HG03135 (cell line): ENCODE measurements around the gene C15orf61.

Experiments used
- ATAC-seq: cut with Tn5 transposase; IDR thresholded peaks from one replicate; pipeline ENCODE4 v1.9.1; 2021; ENCODE audit warnings: mild to moderate bottlenecking, moderate library complexity; ENCODE audit not compliant: unreplicated experiment

The C15orf61 gene

DNA sequence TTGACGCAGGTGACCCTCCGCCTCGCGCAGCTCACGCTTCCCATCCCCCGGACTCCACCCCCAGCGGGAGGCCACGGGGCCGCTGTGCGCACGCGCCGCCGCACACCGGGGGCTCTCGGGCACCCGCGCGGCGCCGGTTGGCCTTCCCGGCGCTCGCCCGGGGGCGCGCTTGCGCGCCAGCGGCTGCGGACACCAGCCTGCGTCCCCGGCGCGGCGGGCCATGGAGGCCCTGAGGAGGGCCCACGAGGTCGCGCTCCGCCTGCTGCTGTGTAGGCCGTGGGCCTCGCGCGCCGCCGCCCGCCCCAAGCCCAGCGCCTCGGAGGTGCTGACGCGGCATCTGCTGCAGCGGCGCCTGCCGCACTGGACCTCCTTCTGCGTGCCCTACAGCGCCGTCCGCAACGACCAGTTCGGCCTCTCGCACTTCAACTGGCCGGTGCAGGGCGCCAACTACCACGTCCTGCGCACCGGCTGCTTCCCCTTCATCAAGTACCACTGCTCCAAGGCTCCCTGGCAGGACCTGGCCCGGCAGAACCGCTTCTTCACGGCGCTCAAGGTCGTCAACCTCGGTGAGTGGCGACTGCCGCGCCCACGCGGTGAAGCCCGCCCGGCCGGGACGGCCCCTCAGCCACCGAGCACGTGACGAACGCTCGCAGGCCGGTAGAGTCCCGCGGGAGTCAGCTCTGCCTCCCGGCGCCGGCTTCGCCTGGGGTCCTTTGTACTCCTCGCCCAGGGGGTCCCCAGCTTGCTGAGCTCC is at the start of gene C15orf61:
Gene C15orf61, plus strand, starts transcription at position 103 of the 754 bp plus-strand sequence. Its CDS starts 118 bp downstream, at position 221.
- ATAC-seq: peak; percentile 74

DNA sequence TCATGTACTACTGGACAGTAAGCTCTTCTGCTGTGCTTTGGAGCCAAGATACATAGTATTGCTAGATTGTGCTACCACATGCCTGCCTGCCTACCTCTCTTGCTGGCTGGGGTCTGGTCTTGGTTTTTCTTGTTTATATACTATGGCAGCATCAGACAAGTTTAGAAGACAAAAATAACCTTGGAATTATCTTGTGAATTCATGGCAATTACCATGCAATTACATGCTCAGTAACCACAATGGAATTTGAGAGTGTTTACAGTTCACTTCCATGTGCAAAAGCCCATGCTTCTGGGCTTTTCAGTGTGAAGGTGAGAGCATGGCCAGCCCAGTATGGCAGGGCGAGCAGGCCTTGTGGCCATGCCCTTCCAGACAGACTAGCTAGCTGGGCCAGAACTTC is 48.0 kb upstream of the C15orf61 start:
- no peak for ATAC-seq

DNA sequence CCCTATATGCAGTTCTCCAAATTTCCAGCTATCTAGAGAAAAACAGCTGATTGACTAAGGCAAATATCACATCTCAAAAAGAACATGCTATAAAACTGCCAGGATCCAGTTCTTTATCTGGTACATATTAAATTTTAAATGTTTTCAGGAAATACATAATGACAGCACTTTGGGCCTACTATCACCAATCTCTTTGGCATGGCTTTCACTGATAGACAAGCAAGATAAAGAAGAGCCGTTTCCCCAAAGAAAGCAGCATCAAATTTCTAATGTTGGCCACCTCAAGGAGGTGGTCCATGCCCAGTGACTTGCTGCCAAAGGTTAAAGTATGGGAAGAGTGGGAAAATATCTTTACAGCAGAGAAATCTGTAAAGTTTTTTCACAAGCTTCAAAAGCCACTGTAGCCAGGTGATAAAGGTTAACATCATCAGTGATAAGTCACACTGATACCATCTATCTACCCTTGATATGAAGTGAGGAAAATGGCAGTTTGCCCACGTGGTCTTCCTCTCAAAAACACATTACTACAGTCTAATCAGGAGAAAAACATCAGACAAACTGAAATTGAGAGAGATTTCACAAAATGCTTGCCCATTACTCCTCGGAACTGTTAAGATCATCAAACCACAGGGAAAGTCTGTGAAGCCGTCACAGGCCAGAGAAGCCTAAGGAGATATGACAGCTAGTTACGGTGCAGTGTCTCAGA is 46.4 kb upstream of the C15orf61 start:
- no peak for ATAC-seq

DNA sequence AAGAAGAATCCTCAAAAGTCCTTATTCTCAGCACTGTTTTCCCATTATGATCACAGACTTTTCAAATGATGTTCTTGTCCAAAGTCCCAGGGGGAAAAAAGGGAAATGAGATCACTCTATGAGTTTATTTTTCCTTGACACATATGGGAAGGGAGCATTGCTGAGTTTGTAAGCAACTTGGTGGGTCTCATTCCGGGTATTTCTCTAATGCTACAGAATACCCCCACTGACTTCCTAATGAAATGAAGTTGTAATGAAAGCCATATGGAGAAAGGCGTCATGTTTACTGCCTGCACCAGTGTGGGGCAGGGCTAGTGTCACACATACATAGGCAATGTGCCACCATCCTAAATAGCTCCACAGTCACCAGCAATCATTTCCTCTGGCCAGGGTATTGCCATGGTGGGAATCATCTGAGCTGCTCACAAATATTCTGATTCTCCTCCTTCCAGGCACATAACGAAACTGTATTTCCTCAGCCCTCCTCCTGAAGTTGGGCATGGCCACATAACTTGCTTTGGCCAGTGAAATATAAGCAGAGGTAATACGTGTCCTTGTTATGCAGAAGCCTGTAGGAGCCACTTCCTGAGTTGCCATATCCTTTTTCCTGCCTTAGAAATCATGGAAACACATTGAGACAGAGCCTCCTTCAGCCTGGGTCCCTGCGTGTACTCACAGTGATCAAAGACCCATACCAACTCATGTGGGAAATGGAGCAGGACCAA is 41.0 kb upstream of the C15orf61 start:
- no peak for ATAC-seq

DNA sequence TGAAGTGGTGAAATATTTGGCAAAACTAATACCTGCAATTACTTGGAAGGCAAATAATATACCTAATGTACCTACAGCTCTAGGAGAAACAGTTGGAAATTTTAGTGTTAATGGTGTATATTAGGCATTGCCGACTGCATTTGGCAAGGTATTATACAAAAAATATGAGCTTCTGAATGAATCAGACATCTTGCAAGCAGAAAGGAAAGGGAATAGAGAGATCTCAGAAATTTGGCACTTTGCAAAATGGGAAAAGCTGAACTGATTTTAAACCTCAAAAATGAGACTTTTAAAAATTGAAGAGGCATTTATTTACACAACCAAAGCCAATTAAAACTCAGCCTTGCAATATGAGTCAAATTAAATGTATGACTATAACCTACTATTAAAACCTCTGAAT is 40.2 kb upstream of the C15orf61 start:
- no peak for ATAC-seq

DNA sequence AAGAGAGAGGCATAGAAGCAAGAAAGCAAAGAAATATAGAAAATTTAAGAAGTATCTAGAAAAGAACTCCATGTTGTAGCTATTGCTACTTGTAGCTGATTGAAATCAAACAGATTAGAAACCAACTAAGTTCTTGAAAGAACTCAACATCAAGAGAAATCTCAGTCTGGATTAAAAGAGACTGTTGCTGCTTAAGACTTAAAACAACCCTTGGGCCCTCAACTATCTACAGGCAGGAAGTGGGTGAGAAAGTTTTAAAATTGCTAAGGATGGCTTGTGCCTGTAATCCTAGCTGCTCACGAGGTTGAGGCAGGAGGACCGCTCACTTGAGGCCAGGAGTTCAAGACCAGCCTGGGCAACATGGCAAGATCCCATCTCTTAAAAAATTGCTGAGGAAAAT is 39.3 kb upstream of the C15orf61 start:
- no peak for ATAC-seq

DNA sequence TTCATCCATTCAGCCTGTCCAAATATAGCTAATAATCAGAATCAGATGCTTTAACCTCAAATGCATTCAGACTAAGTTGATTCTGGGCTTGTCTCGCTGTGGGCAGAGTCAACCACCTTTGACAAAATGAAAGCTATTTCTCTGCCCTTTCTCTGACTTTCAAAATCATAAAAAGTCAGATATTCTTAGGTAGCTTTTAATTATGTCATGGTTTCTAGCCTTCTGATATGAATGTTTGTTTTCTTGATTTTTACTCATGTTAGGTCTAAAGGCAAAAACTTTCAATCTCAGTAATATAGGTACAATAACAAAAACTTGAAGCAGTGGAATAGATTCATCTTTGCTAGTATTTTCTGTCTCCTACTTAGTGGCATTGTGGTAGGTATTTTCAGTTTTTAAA is 25.3 kb upstream of the C15orf61 start:
- no peak for ATAC-seq

DNA sequence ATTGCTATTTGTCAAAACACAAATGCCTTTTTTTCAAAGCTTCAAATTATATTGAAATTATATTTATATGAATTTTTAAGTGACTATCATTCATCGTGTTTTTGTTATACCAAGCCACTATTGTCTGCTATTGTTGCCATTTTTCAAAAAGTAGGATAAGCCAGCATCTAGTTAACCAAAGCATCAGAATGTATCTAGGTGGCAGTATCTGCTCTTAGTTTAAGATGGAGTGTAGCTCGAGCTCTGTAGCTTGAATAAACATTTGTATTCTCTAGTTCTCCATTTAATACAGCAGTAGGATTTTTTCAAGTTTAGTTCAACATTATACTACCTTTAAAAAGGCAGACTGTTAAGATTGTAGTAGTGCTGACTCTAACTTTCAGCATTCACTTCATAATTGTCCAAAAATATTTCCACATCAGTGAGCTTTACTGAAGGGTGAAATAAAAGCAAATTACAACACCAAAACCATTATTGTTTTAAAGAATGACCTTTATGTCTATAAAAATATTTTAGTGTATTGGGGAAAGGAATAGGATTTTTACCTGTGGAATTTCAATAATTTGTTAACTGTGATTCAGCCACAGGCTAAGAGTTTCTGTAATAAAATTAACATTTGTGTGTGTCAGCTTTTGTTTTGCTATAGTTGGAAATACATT is 19.6 kb upstream of the C15orf61 start:
- no peak for ATAC-seq

DNA sequence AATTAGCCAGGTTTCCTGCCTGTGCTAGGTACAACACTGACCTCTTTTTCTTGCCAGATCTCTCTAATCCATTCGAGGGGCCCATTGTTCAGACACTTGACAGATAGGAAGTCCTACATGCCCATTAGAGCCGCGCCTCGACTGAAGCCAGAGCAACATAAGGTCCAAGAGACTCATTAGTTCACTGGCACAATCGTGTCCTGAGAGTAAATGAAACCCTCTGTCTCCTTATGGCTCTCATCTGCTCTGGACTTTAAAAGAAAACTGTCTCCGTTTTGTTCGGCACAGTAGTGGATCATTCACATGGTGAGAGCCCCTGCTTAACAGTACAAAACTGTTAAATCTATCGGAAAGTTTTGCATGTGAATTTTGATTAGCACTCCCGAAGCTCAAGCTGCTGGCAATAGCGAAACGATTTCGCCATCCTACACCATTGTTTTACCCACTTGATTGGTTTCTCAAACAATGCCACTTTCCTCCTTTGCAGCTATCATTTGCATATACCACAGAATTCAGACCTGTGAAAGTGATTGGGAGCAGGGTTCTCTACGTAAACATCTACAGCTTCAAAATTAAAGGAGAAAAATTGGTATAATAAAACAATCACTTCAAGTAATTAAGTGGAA is 19.0 kb upstream of the C15orf61 start:
- ATAC-seq: no peak

DNA sequence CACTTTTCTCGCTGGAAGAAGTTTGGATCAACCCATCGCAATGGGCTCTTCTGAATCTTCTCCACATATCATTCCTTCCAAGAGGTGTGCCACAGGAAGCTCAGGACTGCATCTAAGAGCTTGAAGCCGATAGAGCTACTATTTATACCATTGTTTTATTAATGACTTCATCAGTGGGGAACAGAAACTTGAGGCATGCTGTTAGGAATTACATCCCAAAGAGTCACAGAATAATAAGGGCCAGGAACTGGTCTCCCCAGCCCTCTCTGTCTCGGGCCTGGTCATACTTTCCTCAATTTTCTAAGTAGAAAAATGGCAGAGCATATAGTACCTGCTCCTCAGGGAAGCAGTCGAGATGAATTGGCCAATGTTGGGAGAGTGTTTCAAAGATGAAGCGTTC is 16.9 kb upstream of the C15orf61 start:
- no peak for ATAC-seq

DNA sequence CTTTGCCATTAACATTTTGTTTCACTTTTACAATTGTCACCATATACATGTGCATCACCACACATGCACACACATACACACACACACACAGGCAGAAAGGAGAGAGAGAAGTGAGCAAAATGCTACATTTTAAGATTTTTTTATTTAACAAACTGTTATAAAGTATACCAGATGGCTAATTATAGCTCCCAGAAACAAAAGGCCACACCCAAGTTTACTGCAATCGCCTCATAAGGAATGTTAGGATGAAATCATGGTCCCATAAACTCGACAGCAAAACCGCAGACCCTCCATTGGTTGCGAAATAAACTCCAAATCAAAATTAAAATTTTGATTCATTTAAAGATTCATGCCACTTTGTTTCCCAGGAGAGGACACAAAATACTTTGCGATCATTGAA is 16.1 kb upstream of the C15orf61 start:
- ATAC-seq: no peak

DNA sequence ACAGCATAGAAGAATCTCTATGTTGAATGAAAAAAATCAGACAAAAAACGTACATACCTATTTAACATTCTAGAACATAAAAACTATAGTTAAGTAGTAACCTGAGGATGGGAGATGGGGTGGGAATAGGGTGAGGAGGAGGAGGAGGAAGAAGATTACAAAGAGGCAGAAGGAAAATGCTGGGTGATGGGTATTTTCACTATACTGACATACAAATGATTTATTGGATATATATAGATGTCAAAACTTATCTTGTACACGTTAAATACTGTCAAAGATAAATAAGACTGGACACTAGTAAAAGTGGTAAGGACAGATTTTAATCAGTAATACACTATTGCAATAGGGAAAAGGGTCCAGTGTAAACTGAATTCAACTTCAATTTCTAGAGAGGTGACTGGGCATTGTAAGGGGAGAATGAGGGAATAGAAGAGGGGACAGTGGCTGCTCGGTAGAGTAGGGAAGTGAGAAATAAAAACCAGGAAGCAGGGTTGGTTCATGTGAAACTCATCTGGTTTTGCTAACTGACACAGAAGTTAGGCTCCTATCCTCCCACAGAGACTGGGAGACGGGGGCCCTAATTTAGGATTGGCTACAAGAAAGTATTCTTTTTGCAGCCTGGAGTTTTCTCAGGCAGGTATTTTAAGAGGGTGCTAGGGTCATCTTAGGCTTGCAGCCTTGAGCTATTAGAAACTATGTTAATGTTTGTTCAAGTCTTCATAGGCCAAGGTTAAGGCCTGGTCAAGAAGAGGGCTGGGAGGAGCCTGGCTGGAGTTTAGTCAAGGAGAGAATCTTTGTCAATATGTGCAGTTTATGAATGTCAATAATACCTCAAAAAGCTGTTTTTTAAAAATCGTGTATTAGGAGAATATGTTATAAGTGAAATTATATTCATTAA is 15.0 kb upstream of the C15orf61 start:
- no peak for ATAC-seq

DNA sequence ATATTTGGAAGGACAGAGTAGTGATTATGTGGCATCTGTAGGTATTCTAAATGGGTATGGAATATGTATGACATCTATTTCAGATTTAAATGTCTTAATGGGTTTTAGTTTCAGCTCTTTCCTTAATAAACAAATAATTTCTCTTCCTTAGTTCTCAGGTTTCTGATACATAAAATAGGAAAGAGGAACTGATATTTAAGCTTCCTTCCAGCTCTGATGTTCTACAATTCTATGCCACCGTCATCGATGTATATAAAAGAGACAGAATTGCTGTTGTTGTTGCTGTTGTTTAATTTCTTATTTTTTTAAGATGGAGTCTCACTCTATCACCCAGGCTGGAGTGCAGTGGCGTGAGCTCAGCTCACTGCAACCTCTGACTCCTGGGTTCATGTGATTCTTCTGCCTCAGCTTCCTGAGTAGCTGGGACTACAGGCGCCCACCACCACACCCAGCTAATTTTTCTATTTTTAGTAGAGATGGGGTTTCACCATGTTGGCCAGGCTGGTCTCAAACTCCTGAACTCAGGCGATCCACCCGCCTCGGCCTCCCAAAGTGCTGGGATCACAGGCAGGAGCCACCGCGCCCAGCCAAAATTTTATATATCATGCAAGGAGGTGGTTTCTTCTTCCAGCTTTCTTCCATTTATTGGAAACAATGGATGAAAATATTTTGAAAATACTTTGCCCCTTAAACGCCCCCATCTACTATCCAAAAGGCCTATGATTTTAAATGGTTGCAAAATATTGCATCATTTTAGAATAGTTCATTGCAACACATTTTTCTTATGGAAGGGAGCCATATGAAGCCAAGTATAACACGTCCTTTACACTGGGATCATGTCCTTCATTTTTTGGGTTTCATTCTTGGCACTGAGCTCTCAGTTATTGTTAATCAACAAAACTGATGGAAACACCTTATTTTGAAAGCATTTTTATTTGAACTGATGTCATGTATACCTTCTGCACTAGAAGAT is 13.9 kb upstream of the C15orf61 start:
- no peak for ATAC-seq

DNA sequence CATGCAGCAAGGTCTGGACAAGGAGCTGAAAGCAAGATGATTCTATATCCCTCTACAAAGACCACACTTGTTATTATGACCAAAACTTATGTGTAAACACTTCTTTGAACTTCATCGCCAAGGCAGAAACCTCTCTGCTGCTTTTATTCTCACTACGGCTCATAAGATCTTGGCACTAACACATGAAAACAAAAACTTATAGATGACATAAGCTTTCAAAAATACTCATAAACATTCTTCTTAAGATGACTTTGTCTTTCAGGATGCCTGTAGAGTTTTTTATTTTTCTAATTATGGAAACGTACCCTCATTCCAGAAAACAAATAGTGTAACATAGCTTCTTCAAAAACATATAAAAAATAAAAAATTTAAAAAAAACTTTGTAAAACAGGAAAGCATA is 12.5 kb upstream of the C15orf61 start:
- no peak for ATAC-seq

DNA sequence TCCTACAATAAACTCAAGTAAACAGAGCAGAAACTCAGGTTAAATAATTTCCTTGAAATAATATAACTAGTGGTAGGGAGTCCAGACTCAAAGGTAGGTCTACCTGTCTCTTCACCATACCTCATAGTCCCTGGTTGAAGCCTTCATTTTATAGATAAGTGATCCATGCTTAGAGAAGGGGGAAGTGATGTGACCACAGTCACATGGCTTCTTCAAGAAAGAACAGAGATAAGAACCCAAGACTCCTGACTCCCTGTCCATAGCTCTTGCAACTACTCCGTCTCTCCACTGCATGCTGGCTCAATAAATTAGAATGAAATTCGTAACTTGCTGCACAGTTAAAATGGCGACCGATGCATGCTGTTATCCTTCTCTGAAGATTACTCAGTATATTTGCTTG is 11.0 kb upstream of the C15orf61 start:
- no peak for ATAC-seq

DNA sequence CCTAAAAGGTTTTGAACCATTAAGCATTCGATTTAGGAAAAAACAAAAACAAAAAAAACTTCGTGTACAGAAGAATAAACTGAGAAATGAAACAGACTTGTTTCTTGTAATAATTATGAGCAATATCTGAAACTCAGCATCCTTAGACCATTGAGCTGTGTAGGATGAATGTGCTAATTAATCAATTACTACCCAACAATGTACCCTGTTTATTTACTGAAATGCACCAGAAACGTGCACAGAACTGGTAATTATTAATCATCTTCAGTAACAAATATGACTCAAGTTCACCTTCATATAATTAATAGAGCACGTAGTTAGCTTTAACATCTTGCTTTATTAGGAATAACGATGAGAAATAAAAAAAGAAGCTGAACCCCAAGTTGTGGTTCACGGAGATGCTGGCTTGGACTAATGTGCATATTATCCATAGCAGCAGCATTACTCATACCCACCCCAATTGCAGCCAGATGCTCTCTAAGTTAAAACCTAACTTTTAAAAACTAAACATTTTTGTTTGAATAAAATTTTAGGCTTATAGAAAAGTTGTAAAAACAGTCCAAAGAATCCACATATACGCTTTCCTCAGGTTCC is 10.2 kb upstream of the C15orf61 start:
- ATAC-seq: no peak

DNA sequence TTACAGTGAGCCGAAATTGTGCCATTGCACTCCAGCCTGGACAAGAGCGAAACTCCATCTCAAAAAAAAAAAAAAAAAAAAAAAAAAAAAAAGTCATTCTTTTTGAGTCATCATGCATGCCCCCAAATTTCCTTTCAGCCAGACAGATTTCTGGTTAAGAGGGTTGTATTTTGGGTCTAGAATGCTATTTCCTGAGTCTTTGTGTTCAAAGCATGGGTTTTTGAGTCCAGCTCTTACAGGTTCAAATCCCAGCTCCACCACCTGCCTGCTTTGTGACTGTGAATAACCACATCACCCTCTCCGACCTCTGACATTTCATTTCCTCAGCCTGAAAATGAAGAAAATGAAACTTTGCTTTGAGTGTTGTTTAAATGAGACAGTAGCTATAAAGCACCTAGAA is 9.3 kb upstream of the C15orf61 start:
- no peak for ATAC-seq

DNA sequence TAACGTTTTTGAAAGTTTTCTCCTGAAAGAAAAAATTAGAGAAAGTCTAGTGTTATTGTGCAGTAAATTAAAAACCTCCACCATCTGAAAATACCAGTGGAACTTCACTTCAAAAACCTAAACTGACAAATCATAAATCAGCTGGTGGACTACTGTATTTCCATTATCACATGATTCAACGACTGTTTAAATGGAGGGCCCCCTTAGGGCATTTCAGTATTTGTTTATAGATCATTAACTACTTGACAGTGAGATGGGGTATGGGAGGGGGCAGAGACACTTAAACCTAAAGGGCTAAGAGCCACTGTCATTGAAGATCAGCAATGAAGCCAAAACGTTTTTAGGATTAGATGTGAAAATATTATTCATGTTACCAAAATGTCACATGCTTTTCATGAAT is 8.8 kb upstream of the C15orf61 start:
- no peak for ATAC-seq
